GM21576 (cell line): ENCODE measurements around the gene GRIN3B.

Experiments used
- ATAC-seq: cut with Tn5 transposase; IDR thresholded peaks from one replicate; pipeline ENCODE4 v1.9.1; 2021; ENCODE audit warnings: mild to moderate bottlenecking, moderate library complexity; ENCODE audit not compliant: unreplicated experiment

The GRIN3B gene

GRCh38 chr19:1040476-1041271 is 40.5 kb downstream of the GRIN3B start:
- ATAC-seq, result peak; percentile 36

DNA sequence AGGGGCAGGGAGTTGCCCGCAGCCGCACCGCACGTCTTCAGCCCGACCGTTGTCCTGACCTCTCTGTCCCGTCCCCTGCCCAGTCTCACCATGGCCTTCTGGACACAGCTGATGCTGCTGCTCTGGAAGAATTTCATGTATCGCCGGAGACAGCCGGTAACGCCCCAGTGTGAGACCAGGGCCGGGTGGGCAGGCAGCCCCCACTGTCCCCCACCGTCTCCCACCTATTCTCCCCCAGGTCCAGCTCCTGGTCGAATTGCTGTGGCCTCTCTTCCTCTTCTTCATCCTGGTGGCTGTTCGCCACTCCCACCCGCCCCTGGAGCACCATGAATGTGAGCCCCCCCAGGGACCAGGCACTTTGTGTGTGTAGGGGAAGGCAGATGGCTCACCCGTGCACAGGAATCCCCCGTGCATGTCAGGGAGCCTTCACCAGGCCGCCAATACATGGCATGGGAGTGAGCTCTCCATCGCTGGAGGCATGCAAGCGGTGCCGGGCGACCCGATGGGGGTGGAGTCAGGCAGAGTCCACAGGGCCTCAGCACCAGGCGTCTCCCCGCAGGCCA is 41.1 kb downstream of the GRIN3B start:
- ATAC-seq, result no peak

DNA sequence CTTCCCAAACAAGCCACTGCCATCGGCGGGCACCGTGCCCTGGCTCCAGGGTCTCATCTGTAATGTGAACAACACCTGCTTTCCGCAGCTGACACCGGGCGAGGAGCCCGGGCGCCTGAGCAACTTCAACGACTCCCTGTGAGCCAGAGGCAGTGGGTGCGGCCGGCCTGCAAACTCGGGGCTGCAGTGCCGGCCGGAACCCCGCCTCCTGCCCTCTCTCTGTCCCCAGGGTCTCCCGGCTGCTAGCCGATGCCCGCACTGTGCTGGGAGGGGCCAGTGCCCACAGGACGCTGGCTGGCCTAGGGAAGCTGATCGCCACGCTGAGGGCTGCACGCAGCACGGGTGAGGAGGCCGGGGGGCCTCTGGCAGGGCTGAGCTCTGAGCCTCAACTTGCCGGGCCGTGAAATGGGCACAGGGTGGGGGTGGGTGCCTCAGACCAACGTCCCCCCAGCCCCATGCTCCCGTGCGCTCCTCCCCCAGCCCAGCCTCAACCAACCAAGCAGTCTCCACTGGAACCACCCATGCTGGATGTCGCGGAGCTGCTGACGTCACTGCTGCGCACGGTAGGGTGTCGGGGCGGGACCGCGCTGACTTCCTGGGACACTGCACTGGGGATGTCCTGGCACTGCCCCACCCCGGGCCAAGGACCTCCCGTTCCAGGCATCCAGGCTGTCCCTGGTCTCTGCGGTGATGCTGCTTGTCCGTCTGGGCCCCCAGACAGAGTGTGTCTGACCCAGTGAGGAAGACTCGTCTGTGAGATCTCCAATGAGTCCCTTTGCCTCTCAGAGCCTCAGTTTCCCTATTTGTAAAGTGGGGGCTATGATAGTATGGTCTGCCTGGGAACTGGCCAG is 41.8 kb downstream of the GRIN3B start:
- ATAC-seq, result no peak

- ATAC-seq, result no peak
These were observed 42.7 kb downstream of the GRIN3B start for GRCh38 chr19:1042689-1043511.

DNA sequence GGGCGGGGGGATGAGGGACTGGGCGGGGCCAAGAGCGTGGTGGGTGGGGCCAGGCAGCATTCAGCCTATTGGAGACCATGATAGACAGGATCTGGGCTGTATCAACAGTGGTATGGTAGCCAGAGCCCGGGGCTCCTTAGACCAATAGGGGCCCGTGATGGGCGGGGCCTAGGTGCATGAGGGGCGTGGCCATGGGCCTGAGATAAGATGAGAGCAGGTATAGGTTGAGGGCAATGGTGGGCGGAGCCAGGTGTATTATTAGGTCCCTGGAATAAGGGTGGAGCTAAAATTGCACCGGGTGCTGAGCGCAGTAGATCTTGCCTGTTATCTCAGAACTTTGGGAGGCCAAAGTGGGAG is 45.0 kb downstream of the GRIN3B start:
- no peak for ATAC-seq

DNA sequence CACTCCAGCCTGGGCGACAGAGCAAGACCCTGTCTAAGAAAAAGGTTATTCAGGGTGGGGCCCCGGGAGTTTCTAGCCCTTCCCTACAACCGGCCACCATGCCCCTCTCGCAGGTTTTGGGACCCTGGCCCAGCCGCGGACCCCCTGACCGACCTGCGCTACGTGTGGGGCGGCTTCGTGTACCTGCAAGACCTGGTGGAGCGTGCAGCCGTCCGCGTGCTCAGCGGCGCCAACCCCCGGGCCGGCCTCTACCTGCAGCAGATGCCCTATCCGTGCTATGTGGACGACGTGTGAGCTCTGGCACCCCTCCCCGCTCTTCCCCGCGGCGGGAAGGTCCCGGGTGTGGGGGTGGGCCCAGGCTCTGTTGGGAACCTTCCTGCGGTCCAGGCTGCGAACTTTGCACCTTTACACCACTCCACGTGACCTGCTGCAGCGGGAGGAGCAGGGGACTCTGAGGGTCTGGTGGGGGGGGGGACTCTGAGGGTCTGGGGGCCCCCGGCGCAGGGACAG is 46.0 kb downstream of the GRIN3B start:
- no peak for ATAC-seq

DNA sequence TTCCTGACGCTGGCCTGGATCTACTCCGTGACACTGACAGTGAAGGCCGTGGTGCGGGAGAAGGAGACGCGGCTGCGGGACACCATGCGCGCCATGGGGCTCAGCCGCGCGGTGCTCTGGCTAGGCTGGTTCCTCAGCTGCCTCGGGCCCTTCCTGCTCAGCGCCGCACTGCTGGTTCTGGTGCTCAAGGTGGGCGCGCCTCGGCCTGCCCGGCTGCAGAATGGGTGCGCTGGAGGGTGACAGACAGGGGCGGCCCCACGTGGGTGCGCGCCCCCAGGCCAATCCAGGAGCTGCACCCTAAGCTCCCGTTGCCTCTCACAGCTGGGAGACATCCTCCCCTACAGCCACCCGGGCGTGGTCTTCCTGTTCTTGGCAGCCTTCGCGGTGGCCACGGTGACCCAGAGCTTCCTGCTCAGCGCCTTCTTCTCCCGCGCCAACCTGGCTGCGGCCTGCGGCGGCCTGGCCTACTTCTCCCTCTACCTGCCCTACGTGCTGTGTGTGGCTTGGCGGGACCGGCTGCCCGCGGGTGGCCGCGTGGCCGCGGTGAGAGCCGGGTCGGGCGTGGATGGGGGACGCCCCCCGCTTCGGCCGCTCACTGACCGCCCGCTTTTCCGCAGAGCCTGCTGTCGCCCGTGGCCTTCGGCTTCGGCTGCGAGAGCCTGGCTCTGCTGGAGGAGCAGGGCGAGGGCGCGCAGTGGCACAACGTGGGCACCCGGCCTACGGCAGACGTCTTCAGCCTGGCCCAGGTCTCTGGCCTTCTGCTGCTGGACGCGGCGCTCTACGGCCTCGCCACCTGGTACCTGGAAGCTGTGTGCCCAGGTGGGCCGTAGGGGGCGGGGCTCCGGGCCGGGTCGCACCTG is 46.8 kb downstream of the GRIN3B start:
- ATAC-seq, result no peak

DNA sequence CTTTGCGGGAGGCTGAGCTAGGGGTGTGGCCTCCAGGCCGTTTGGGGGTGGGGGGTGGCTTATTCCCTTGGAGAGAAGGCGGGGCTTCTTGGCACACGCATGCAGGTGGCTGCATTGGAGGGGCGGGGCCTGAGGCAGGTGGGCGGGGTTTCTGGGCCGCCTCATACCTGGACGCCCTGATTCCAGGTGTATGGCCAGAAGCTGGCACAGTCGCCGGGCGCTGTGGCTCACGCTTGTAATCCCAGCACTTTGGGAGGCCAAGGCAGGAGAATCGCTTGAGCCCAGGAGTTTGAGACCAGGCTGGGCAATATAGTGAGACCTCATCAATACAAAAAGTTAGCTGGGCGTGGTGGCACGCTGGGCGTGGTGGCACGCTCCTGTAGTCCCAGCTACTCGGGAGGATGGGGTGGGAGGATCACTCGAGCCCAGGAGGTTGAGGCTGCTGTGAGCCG is 47.5 kb downstream of the GRIN3B start:
- ATAC-seq, result no peak

GRCh38 chr19:1049106-1049505 is 48.9 kb downstream of the GRIN3B start:
- ATAC-seq, result no peak

- no peak for ATAC-seq
These were observed 49.6 kb downstream of the GRIN3B start for GRCh38 chr19:1049800-1050199.

- ATAC-seq, result no peak
These were observed 51.0 kb downstream of the GRIN3B start for GRCh38 chr19:1050989-1051788.

DNA sequence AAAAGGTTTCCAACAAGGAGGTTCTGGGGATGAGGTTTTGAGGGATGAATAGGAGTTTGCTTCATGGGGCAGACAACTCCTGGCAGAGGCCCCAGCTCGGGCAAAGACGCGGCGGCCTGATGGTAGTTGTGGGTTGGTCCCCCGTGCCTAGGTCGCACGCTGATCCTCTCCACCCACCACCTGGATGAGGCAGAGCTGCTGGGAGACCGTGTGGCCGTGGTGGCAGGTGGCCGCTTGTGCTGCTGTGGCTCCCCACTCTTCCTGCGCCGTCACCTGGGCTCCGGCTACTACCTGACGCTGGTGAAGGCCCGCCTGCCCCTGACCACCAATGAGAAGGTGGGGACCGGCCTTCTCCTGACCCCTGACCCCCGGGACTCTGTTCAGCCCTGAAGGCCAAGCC is 51.6 kb downstream of the GRIN3B start:
- ATAC-seq, result no peak

DNA sequence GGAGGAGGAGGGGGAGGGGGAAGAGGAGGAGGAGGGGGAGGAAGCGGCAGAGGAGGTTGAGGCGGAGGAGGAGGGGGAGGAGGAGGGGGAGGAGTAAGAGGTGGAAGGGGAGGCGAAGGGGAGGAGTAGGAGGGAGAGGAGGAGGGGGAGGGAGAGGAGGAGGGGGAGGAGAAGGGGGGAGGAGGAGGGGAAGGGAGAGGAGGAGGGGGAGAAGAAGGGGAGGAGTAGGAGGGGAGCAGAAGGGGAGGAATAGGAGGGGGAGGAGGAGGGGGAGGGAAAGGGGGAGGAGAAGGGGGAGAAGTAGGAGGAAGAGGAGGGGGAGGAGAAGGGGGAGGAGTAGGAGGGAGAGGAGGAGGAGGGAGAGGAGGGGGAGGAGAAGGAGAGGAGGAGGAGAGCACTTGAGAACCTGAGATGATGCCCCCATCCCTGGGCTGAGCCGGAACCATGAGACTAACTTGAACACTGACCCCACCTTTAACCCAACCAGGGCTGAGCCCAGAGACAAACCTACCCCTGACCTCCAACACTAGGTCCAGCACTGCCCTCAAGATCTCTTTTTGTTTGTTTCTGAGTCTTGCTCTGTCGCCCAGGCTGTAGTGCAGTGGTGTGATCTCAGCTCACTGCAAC is 52.2 kb downstream of the GRIN3B start:
- no peak for ATAC-seq

DNA sequence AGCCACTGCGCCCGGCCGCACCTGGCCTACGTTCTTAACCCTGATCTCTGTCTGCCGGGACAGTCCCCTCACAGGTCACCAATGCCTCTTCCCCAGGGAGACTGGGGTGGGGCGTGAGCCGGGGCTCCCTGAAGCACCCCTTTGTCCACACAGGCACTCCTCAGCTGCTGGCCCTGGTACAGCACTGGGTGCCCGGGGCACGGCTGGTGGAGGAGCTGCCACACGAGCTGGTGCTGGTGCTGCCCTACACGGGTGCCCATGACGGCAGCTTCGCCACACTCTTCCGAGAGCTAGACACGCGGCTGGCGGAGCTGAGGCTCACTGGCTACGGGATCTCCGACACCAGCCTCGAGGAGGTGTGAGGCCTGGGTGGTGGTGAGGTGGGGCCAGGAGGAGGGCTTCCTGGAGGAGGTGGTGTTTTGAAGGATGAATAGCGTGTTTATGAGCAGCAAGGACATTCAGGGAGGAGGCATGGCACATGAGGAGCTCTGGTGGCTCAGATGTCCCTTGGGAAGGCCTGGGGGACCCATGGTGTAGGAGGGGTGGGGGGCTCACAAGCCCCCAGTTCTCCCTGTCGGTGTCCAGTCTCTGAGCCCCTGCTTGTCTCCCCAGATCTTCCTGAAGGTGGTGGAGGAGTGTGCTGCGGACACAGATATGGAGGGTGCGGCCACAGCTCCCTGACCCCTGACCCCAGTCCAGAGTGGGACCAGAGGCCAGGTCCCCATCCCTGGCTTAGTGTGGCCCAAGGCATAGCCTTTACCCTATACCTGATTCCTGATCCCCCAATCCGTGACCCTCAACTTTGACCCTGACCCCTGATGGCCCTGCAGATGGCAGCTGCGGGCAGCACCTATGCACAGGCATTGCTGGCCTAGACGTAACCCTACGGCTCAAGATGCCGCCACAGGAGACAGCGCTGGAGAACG is 53.2 kb downstream of the GRIN3B start:
- ATAC-seq, result no peak

DNA sequence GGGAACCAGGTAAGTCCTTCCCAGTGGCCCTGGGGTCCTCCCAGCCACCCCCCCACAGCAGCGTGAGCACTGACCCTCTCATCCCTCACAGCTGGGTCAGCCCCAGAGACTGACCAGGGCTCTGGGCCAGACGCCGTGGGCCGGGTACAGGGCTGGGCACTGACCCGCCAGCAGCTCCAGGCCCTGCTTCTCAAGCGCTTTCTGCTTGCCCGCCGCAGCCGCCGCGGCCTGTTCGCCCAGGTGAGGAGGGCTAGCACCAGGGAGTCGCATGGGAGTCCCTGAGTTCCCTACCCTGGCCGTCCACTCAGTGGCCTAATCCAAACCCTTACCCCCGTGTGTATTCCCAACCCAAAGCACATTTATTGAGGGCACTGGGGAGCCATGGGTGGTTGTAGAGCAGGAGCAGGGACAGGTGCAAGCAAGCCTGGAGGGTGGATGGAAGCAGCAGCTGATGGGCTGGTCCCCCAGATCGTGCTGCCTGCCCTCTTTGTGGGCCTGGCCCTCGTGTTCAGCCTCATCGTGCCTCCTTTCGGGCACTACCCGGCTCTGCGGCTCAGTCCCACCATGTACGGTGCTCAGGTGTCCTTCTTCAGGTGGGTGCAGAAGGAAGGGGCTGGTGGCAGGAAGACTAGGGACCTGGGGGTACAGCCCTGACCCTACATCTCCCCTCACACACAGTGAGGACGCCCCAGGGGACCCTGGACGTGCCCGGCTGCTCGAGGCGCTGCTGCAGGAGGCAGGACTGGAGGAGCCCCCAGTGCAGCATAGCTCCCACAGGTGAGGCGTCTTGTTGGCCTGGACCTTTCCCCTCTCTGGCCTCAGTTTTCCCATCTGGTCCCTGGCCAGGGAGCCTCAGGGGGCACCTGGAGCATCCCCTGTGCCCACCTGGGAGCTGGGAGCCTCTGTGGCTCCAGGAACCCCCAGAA is 54.1 kb downstream of the GRIN3B start:
- no peak for ATAC-seq

- no peak for ATAC-seq
These were observed 54.8 kb downstream of the GRIN3B start for GRCh38 chr19:1055028-1055425.
